GM23248 (cell line): ENCODE measurements around the gene CD93. TPM values are rescaled to one million over a fixed set of nuclear protein-coding genes. Genes with fewer than 3 reads are reported as not detected.

Source experiments
- DNase-seq: peaks from one replicate; pipeline ENCODE4 v3.0.0-alpha.2; 2015
- H2AFZ ChIP-seq: fragments of 200-600 bp; sonication (generic); 2 replicates; pipeline ENCODE4 v1.6.1; 2016; ENCODE audit warnings: antibody characterized with exemption
- H3F3A ChIP-seq: fragments of 200-600 bp; sonication (generic); 2 replicates; pipeline ENCODE4 v1.6.1; 2016; ENCODE audit warnings: mild to moderate bottlenecking, antibody characterized with exemption, mixed run types; ENCODE audit not compliant: insufficient read depth
- H3K27ac ChIP-seq: fragments of 200-600 bp; sonication (generic); 2 replicates; pipeline ENCODE4 v1.5.1; 2016; ENCODE audit warnings: mild to moderate bottlenecking
- H3K27me3 ChIP-seq: fragments of 200-600 bp; sonication (generic); replicated peaks from 2 replicates; pipeline ENCODE4 v1.6.1; 2016; ENCODE audit warnings: mild to moderate bottlenecking; ENCODE audit not compliant: insufficient read depth
- H3K36me3 ChIP-seq: fragments of 200-600 bp; sonication (generic); 2 replicates; pipeline ENCODE4 v1.6.1; 2016; ENCODE audit warnings: low read depth, mild to moderate bottlenecking
- H3K4me1 ChIP-seq: fragments of 200-600 bp; sonication (generic); 2 replicates; pipeline ENCODE4 v1.6.1; 2016; ENCODE audit warnings: mild to moderate bottlenecking; ENCODE audit not compliant: insufficient read depth
- H3K4me2 ChIP-seq: fragments of 200-600 bp; sonication (generic); one replicate; pipeline ENCODE4 v1.6.1; 2016; ENCODE audit warnings: mild to moderate bottlenecking; ENCODE audit not compliant: unreplicated experiment
- H3K4me3 ChIP-seq: fragments of 200-600 bp; sonication (generic); 2 replicates; pipeline ENCODE4 v1.5.1; 2016; ENCODE audit warnings: mild to moderate bottlenecking
- H3K79me2 ChIP-seq: fragments of 200-600 bp; sonication (generic); 2 replicates; pipeline ENCODE4 v1.6.1; 2016; ENCODE audit warnings: mild to moderate bottlenecking; ENCODE audit not compliant: insufficient read depth
- H3K9ac ChIP-seq: fragments of 200-600 bp; sonication (generic); 2 replicates; pipeline ENCODE4 v1.6.1; 2016; ENCODE audit warnings: mild to moderate bottlenecking
- H3K9me2 ChIP-seq: fragments of 200-600 bp; sonication (generic); 2 replicates; pipeline ENCODE4 v1.6.1; 2016; ENCODE audit warnings: mixed run types, mild to moderate bottlenecking, moderate library complexity; ENCODE audit not compliant: insufficient read depth
- H3K9me3 ChIP-seq: fragments of 200-600 bp; sonication (generic); one replicate; pipeline ENCODE4 v1.6.1; 2017; ENCODE audit warnings: low read depth
- H4K20me1 ChIP-seq: fragments of 200-600 bp; sonication (generic); 2 replicates; pipeline ENCODE4 v1.6.0; 2016; ENCODE audit not compliant: insufficient read depth
- EZH2 ChIP-seq: fragments of 200-600 bp; sonication (generic); IDR thresholded peaks from 2 replicates; pipeline ENCODE4 v1.6.1; 2018; ENCODE audit warnings: antibody characterized with exemption, mild to moderate bottlenecking; ENCODE audit not compliant: insufficient read depth, poor library complexity, severe bottlenecking
- EZH2phosphoT487 ChIP-seq: fragments of 200-600 bp; sonication (generic); IDR thresholded peaks from 2 replicates; pipeline ENCODE4 v1.6.1; 2018; ENCODE audit warnings: antibody characterized with exemption, moderate library complexity, mild to moderate bottlenecking, low read depth; ENCODE audit not compliant: insufficient read depth
- WGBS, 2 experiments: methylation state at CpG; one replicate each; pipeline ENCODE4 v1.1.6; 2015 to 2017; ENCODE audit warnings: low lambda C conversion rate in 2 of 2, low coverage in 1 of 2; ENCODE audit errors: missing lambda C conversion rate in 2 of 2; 5-methylcytosine and 5-hydroxymethylcytosine counted together
- in situ Hi-C: fragments of 300-500 bp; cut with MboI; formaldehyde crosslinking; loops from 2 replicates; pipeline ENCODE4 v1.15.0; 2020
- polyA plus RNA-seq: library from polyadenylated mRNA; unstranded; fragments of >200 nt; fragmentation: Nextera tagmentation; extraction: Ambion mirVana; gene quantifications from 2 replicates; pipeline ENCODE4 v1.2.1, GENCODE V29; 2016
- total RNA-seq: library from RNA; depleted of rRNA; stranded (reverse); fragments of >200 nt; shearing (Covaris generic); gene quantifications from 2 replicates; pipeline ENCODE4 v1.2.3, GENCODE V29; 2014

The CD93 gene
- total and polyA plus RNA-seq, 2 experiments from 2014 or later = 0.03 TPM; not detected in 1

GRCh38 chr20:23081263-23081819 lies 4.8 kb downstream of the CD93 start:
- Histone ChIP-seq H3K4me2 (no peak overlapping the region), H3K4me1 (no peaks in the 10 kb centered on the region)

GRCh38 chr20:23080521-23080920 lies 5.6 kb downstream of the CD93 start:
- no peak for DNase-seq
- Histone ChIP-seq H3K9ac (no peak overlapping the region), H3K4me3 (no peak overlapping the region), H3K9me2 (no peaks in the 10 kb centered on the region), H3F3A (no peaks in the 10 kb centered on the region), H2AFZ (no peak overlapping the region), H3K9me3 (no peaks in the 10 kb centered on the region), H3K4me1 (no peaks in the 10 kb centered on the region), H3K4me2 (no peak overlapping the region), H3K27me3 (peaks cover 14% of the 10 kb centered on the region), H3K27ac (no peak overlapping the region), H4K20me1 (no peaks in the 10 kb centered on the region), H3K79me2 (no peaks in the 10 kb centered on the region), H3K36me3 (no peaks in the 10 kb centered on the region)
- in situ Hi-C loops = no loop called here
- no peak for TF ChIP-seq EZH2
- TF ChIP-seq EZH2phosphoT487 = no peak
- WGBS, 2 experiments = 89 to 93% methylated on average over 10 of the region's 10 CpGs

More at GRCh38 chr20:23081263-23081819, 4.8 kb downstream of the CD93 start:
- no peaks in the 10 kb centered on the region for H4K20me1 ChIP-seq
- H3K27me3 ChIP-seq = peaks cover 14% of the 10 kb centered on the region
- in situ Hi-C loops = no loop called here
- no peak overlapping the region for H3K4me3 ChIP-seq
- H3F3A ChIP-seq = no peaks in the 10 kb centered on the region
- 78 to 80% methylated on average over 9 of the region's 9 CpGs for WGBS, 2 experiments
- H2AFZ ChIP-seq = no peak overlapping the region
- H3K9me2 ChIP-seq = no peaks in the 10 kb centered on the region
- H3K9ac ChIP-seq = no peak overlapping the region
- no peak for DNase-seq
- no peaks in the 10 kb centered on the region for H3K36me3 ChIP-seq
- H3K9me3 ChIP-seq = no peaks in the 10 kb centered on the region
- no peak overlapping the region for H3K27ac ChIP-seq
- TF ChIP-seq EZH2 (no peak), EZH2phosphoT487 (no peak)
- no peaks in the 10 kb centered on the region for H3K79me2 ChIP-seq

- Histone ChIP-seq H4K20me1 (no peaks in the 10 kb centered on the region), H3K4me3 (no peak overlapping the region), H3F3A (no peaks in the 10 kb centered on the region), H3K36me3 (no peaks in the 10 kb centered on the region), H3K4me1 (no peaks in the 10 kb centered on the region), H3K27ac (no peak overlapping the region), H3K9ac (no peak overlapping the region), H2AFZ (no peak overlapping the region), H3K4me2 (no peak overlapping the region), H3K79me2 (no peaks in the 10 kb centered on the region), H3K9me3 (no peaks in the 10 kb centered on the region), H3K9me2 (no peaks in the 10 kb centered on the region), H3K27me3 (peaks cover 14% of the 10 kb centered on the region)
- 62 to 72% methylated on average over 2 of the region's 2 CpGs for WGBS, 2 experiments
- in situ Hi-C loops = no loop called here
- DNase-seq = no peak
- no peak for TF ChIP-seq EZH2phosphoT487
- TF ChIP-seq EZH2 = no peak
Measured at GRCh38 chr20:23079926-23080325, 6.2 kb downstream of the CD93 start.

GRCh38 chr20:23079016-23079351 lies 7.1 kb downstream of the CD93 start:
- in situ Hi-C loops = no loop called here
- Histone ChIP-seq H3K4me1 (no peaks in the 10 kb centered on the region), H3K27me3 (peaks cover 14% of the 10 kb centered on the region), H3K9me3 (no peaks in the 10 kb centered on the region), H3K4me3 (no peak overlapping the region), H3K9ac (no peak overlapping the region), H3K79me2 (no peaks in the 10 kb centered on the region), H3K36me3 (no peaks in the 10 kb centered on the region), H4K20me1 (no peaks in the 10 kb centered on the region), H3K4me2 (no peak overlapping the region), H3K27ac (no peak overlapping the region), H3F3A (no peaks in the 10 kb centered on the region), H3K9me2 (no peaks in the 10 kb centered on the region), H2AFZ (no peak overlapping the region)
- TF ChIP-seq EZH2phosphoT487 (no peak), EZH2 (no peak)
- WGBS, 2 experiments = 72 to 78% methylated on average over 6 of the region's 6 CpGs
- no peak for DNase-seq
